Neuronal stem cell (in vitro differentiated cells): ENCODE results near the gene GRP. TPM values are rescaled to one million over a fixed set of nuclear protein-coding genes. Genes with fewer than 3 reads are reported as not detected.

Experiments used
- DNase-seq: peaks from one replicate; pipeline ENCODE4 v3.0.0-alpha.2; 2013; ENCODE audit warnings: low spot score
- H2AFZ ChIP-seq: one replicate; pipeline ENCODE4 v1.6.1; 2013; ENCODE audit warnings: mild to moderate bottlenecking, low read length, inconsistent platforms
- H2AK5ac ChIP-seq: 2 replicates; pipeline ENCODE4 v1.6.1; 2013; ENCODE audit warnings: low read depth, mild to moderate bottlenecking, inconsistent platforms, low read length, moderate library complexity, mixed read lengths
- H2BK120ac ChIP-seq: 2 replicates; pipeline ENCODE4 v1.6.1; 2013; ENCODE audit warnings: low read depth, mild to moderate bottlenecking, inconsistent platforms, low read length, moderate library complexity, mixed read lengths
- H2BK12ac ChIP-seq: one replicate; pipeline ENCODE4 v1.6.1; 2013; ENCODE audit warnings: low read length, inconsistent platforms
- H2BK15ac ChIP-seq: 2 replicates; pipeline ENCODE4 v1.6.1; 2013; ENCODE audit warnings: mild to moderate bottlenecking, low read length, inconsistent platforms, mixed read lengths
- H2BK5ac ChIP-seq: one replicate; pipeline ENCODE4 v1.6.1; 2013; ENCODE audit warnings: inconsistent platforms, mild to moderate bottlenecking, low read length, moderate library complexity
- H3K14ac ChIP-seq: one replicate; pipeline ENCODE4 v1.6.1; 2013; ENCODE audit warnings: low read length, inconsistent platforms
- H3K18ac ChIP-seq: 2 replicates; pipeline ENCODE4 v1.6.1; 2013; ENCODE audit warnings: low read length, inconsistent platforms
- H3K23ac ChIP-seq: 2 replicates; pipeline ENCODE4 v1.6.1; 2013; ENCODE audit warnings: low read depth, mild to moderate bottlenecking, mixed read lengths, low read length, inconsistent platforms; ENCODE audit not compliant: poor library complexity
- H3K27ac ChIP-seq: replicated peaks from 3 replicates; pipeline ENCODE4 v1.5.1; 2013; ENCODE audit warnings: low read length, inconsistent platforms
- H3K27me3 ChIP-seq, 3 experiments: 2 replicates each; pipeline ENCODE4 v1.6.1; 2013; ENCODE audit warnings: low read length in 3 of 3, mild to moderate bottlenecking in 2 of 3, inconsistent platforms in 1 of 3, low read depth in 1 of 3, mixed read lengths in 1 of 3, moderate library complexity in 1 of 3; ENCODE audit not compliant: control insufficient read depth in 3 of 3, insufficient read depth in 3 of 3
- H3K36me3 ChIP-seq, 2 donors: replicated peaks in 1 of 2; 2 replicates each; pipeline ENCODE4 v1.6.1; 2013; ENCODE audit warnings: low read length in 2 of 2; ENCODE audit not compliant: control insufficient read depth in 2 of 2, insufficient read depth in 2 of 2
- H3K4ac ChIP-seq: 2 replicates; pipeline ENCODE4 v1.6.1; 2013; ENCODE audit warnings: inconsistent platforms, mild to moderate bottlenecking, low read length, moderate library complexity
- H3K4me1 ChIP-seq, 2 donors: 1 replicate in 1 of 2; 2 replicates in 1 of 2; pipeline ENCODE4 v1.6.1; 2013; ENCODE audit warnings: low read length in 2 of 2, low read depth in 1 of 2; ENCODE audit not compliant: control insufficient read depth in 2 of 2, insufficient read depth in 1 of 2
- H3K4me2 ChIP-seq: one replicate; pipeline ENCODE4 v1.6.1; 2013; ENCODE audit warnings: mild to moderate bottlenecking, low read length, inconsistent platforms; ENCODE audit not compliant: insufficient read depth, poor library complexity, severe bottlenecking
- H3K4me3 ChIP-seq, 2 donors: 2 replicates each; pipeline ENCODE4 v1.5.1; 2013; ENCODE audit warnings: low read length in 2 of 2, mild to moderate bottlenecking in 2 of 2, inconsistent platforms in 1 of 2, moderate library complexity in 1 of 2
- H3K79me1 ChIP-seq: one replicate; pipeline ENCODE4 v1.6.1; 2013; ENCODE audit warnings: low read depth, mild to moderate bottlenecking, inconsistent platforms, low read length, moderate library complexity
- H3K9ac ChIP-seq: one replicate; pipeline ENCODE4 v1.6.1; 2013; ENCODE audit warnings: mild to moderate bottlenecking, low read depth, low read length, inconsistent platforms; ENCODE audit not compliant: poor library complexity
- H3K9me3 ChIP-seq, 2 donors: replicated peaks in 1 of 2; 2 replicates each; pipeline versions ENCODE3 to v1.6.1; 2013; ENCODE audit warnings: low read length in 2 of 2, mild to moderate bottlenecking in 2 of 2, inconsistent platforms in 1 of 2, low read depth in 1 of 2, mixed read lengths in 1 of 2, moderate library complexity in 1 of 2; ENCODE audit not compliant: control insufficient read depth in 2 of 2, insufficient read depth in 1 of 2
- H4K8ac ChIP-seq: one replicate; pipeline ENCODE4 v1.6.1; 2013; ENCODE audit warnings: low read depth, mild to moderate bottlenecking, inconsistent platforms, low read length, moderate library complexity
- H4K91ac ChIP-seq: one replicate; pipeline ENCODE4 v1.6.1; 2013; ENCODE audit warnings: low read length, low read depth, mild to moderate bottlenecking, inconsistent platforms; ENCODE audit not compliant: poor library complexity
- WGBS, 2 donors: extraction: QIAGEN DNeasy Blood & Tissue Kit; methylation state at CpG; one replicate each; pipeline ENCODE4 v1.1.7; 2013; ENCODE audit warnings: missing lambda C conversion rate in 2 of 2, mixed read lengths in 1 of 2; ENCODE audit not compliant: insufficient read length in 2 of 2, insufficient replicate concordance in 1 of 2; ENCODE audit errors: extremely low coverage in 2 of 2; 5-methylcytosine and 5-hydroxymethylcytosine counted together
- polyA plus RNA-seq, 2 experiments: library from polyadenylated mRNA; stranded (reverse); fragments of 200-250 nt; gene quantifications; one replicate each; pipeline ENCODE4 v1.2.3, GENCODE V29; 2013

The GRP gene
- polyA plus RNA-seq (2013, experiment 1 of 2): 0.46 TPM
- polyA plus RNA-seq (2013, experiment 2 of 2): 0.36 TPM

- Histone ChIP-seq H2BK15ac (no peak within 1 kb of the TSS), H3K36me3 (no peaks in the 10 kb centered on the region), H3K79me1 (no peaks in the 10 kb centered on the region), H2BK120ac (no peak within 1 kb of the TSS), H3K4me2 (peak within 1 kb of the TSS; percentile 94), H3K18ac (peak within 1 kb of the TSS; percentile 77), H3K4me1 (peaks cover 0 to 7% of the 10 kb centered on the region in 2 donors), H3K9ac (peak within 1 kb of the TSS; percentile 86), H3K4me3 (peak within 1 kb of the TSS in 1 of 2 donors; percentile 77), H2BK12ac (peak within 1 kb of the TSS; percentile 52), H3K4ac (no peak within 1 kb of the TSS), H3K14ac (peak within 1 kb of the TSS; percentile 83), H4K91ac (no peak within 1 kb of the TSS), H3K9me3 (no peaks in the 10 kb centered on the region), H3K27me3 (peaks cover 15 to 93% (median 42%) of the 10 kb centered on the region in 3 experiments), H4K8ac (no peak within 1 kb of the TSS), H2AK5ac (peak within 1 kb of the TSS; percentile 8), H2AFZ (peak within 1 kb of the TSS; percentile 64), H2BK5ac (no peak within 1 kb of the TSS), H3K27ac (no peak within 1 kb of the TSS), H3K23ac (peak within 1 kb of the TSS; percentile 44)
- no peak for DNase-seq
- WGBS, 2 donors: no CpG with 5 or more reads among the region's 29 CpGs
These were observed at the start of gene GRP for GRCh38 chr18:59219672-59220163. TSS of gene GRP (plus strand) at chr18:59220158. CDS start at chr18:59220266, 108 bp downstream.

GRCh38 chr18:59172664-59173249 is 47.2 kb upstream of the GRP start:
- Histone ChIP-seq H2BK5ac (no peak overlapping the region), H3K4ac (no peak overlapping the region), H2BK120ac (no peak overlapping the region), H3K36me3 (no peaks in the 10 kb centered on the region), H3K27me3 (peaks cover 0 to 8% (median 0%) of the 10 kb centered on the region in 3 experiments), H2AFZ (no peak overlapping the region), H3K14ac (no peak overlapping the region), H4K8ac (no peak overlapping the region), H4K91ac (no peak overlapping the region), H2BK12ac (no peak overlapping the region), H3K4me1 (no peaks in the 10 kb centered on the region), H3K79me1 (no peaks in the 10 kb centered on the region), H3K27ac (no peak overlapping the region), H3K23ac (no peak overlapping the region), H3K18ac (no peak overlapping the region), H3K4me3 (no peak overlapping the region), H3K9me3 (peaks cover 5 to 10% of the 10 kb centered on the region in 2 donors), H2AK5ac (no peak overlapping the region), H2BK15ac (no peak overlapping the region), H3K4me2 (no peak overlapping the region), H3K9ac (no peak overlapping the region)
- no CpG with 5 or more reads among the region's 2 CpGs for WGBS, 2 donors
- DNase-seq: no peak

GRCh38 chr18:59177485-59177884 is 42.5 kb upstream of the GRP start:
- Histone ChIP-seq H3K27me3 (peaks cover 0 to 17% (median 0%) of the 10 kb centered on the region in 3 experiments), H3K4me1 (no peaks in the 10 kb centered on the region), H4K8ac (no peak overlapping the region), H3K79me1 (no peaks in the 10 kb centered on the region), H3K27ac (no peak overlapping the region), H2AK5ac (no peak overlapping the region), H3K4me3 (no peak overlapping the region), H3K4me2 (no peak overlapping the region), H2BK12ac (no peak overlapping the region), H2BK5ac (no peak overlapping the region), H3K36me3 (no peaks in the 10 kb centered on the region), H4K91ac (no peak overlapping the region), H3K4ac (no peak overlapping the region), H3K9ac (no peak overlapping the region), H3K9me3 (peaks cover 5 to 10% of the 10 kb centered on the region in 2 donors), H3K18ac (no peak overlapping the region), H2AFZ (no peak overlapping the region), H3K14ac (no peak overlapping the region), H2BK15ac (no peak overlapping the region), H3K23ac (no peak overlapping the region), H2BK120ac (no peak overlapping the region)
- DNase-seq: no peak
- WGBS, 2 donors: no CpG with 5 or more reads among the region's 4 CpGs

GRCh38 chr18:59180150-59180845 is 39.7 kb upstream of the GRP start:
- Histone ChIP-seq H3K9ac (no peak overlapping the region), H3K79me1 (no peaks in the 10 kb centered on the region), H3K4me3 (no peak overlapping the region), H3K4me2 (no peak overlapping the region), H3K9me3 (no peaks in the 10 kb centered on the region), H3K36me3 (no peaks in the 10 kb centered on the region), H3K27me3 (peaks cover 0 to 21% (median 0%) of the 10 kb centered on the region in 3 experiments), H2BK12ac (no peak overlapping the region), H3K18ac (no peak overlapping the region), H3K27ac (no peak overlapping the region), H3K23ac (no peak overlapping the region), H3K4ac (no peak overlapping the region), H2BK120ac (no peak overlapping the region), H3K14ac (no peak overlapping the region), H3K4me1 (no peaks in the 10 kb centered on the region), H2BK15ac (no peak overlapping the region), H4K91ac (no peak overlapping the region), H2AFZ (no peak overlapping the region), H2AK5ac (no peak overlapping the region), H4K8ac (no peak overlapping the region), H2BK5ac (no peak overlapping the region)
- no CpG with 5 or more reads among the region's 9 CpGs for WGBS, 2 donors
- no peak for DNase-seq
